Stimulated activated effector memory CD8-positive, alpha-beta T cell treated with anti-CD3 and anti-CD28 coated beads, Interleukin-12 subunit alpha, Interleukin-12 subunit beta, amount 100 ng/mL, for 72 hours (primary cell): ENCODE measurements around the gene SBNO1.
"Not testable (repeated sequence)": the region's sequence is repeated elsewhere in the genome, so short reads cannot be mapped to it uniquely, and the experiment has no call there.

Experiments used
- ATAC-seq: fragments of 150-1000 bp; cut with Tn5 transposase; 2 replicates; pipeline ENCODE4 v1.10.0; 2021
- DNase-seq, 2 donors: peaks; one replicate each; pipeline ENCODE4 v3.0.0; 2021 to 2022; ENCODE audit warnings: low spot score in 2 of 2
- H3K27ac Mint-ChIP-seq: one replicate; pipeline ENCODE4 v1.8.0; 2022; ENCODE audit warnings: mild to moderate bottlenecking, mixed read lengths
- H3K36me3 Mint-ChIP-seq: one replicate; pipeline ENCODE4 v1.8.0; 2022; ENCODE audit warnings: mild to moderate bottlenecking, mixed read lengths
- H3K4me1 Mint-ChIP-seq: one replicate; pipeline ENCODE4 v1.8.0; 2022; ENCODE audit warnings: mixed read lengths
- H3K4me3 Mint-ChIP-seq: one replicate; pipeline ENCODE4 v1.8.0; 2022; ENCODE audit warnings: mild to moderate bottlenecking, mixed read lengths
- H3K9me3 Mint-ChIP-seq: one replicate; pipeline ENCODE4 v1.8.0; 2022; ENCODE audit warnings: mixed read lengths

SBNO1 gene

GRCh38 chr12:123258593-123258992, 106.1 kb downstream of the SBNO1 start:
- Mint-ChIP-seq H3K4me1 (peaks cover 2% of the 10 kb centered on the region), H3K27ac (no peak overlapping the region), H3K36me3 (peaks cover 89% of the 10 kb centered on the region), H3K9me3 (no peaks in the 10 kb centered on the region), H3K4me3 (no peak overlapping the region)
- DNase-seq = no peak
- ATAC-seq = no peak

DNA sequence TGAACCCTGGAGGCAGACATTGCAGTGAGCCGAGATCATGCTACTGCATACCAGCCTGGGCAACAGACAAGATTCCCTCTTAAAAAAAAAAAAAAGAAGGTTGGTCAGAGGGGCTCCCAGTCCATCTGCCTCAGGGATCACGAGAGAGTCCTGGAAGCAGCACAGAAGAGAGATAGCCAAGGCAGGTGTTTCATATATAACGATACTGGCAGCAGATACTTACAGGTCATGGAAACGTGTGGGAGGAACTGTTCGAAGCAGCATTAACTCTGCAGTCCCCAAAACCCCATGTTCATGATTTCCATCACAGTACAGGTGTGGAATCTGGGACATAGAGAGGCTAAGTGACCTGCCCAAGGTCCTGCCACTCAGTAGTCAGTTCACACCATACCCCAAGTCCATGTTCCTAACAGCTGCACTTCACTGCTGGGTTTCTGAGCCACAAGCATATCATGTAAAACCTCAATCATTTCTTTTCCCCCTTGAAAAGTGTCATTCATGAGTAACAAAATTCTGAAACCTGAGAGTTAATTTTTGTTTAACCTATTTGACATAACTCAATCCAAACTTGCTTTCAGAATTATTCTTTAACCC, 109.7 kb downstream of the SBNO1 start:
- Mint-ChIP-seq H3K36me3 (peaks cover 76% of the 10 kb centered on the region), H3K4me1 (peaks cover 24% of the 10 kb centered on the region), H3K4me3 (no peak overlapping the region), H3K27ac (peak overlapping the region; percentile 50), H3K9me3 (no peaks in the 10 kb centered on the region)
- no peak for DNase-seq
- no peak for ATAC-seq

DNA sequence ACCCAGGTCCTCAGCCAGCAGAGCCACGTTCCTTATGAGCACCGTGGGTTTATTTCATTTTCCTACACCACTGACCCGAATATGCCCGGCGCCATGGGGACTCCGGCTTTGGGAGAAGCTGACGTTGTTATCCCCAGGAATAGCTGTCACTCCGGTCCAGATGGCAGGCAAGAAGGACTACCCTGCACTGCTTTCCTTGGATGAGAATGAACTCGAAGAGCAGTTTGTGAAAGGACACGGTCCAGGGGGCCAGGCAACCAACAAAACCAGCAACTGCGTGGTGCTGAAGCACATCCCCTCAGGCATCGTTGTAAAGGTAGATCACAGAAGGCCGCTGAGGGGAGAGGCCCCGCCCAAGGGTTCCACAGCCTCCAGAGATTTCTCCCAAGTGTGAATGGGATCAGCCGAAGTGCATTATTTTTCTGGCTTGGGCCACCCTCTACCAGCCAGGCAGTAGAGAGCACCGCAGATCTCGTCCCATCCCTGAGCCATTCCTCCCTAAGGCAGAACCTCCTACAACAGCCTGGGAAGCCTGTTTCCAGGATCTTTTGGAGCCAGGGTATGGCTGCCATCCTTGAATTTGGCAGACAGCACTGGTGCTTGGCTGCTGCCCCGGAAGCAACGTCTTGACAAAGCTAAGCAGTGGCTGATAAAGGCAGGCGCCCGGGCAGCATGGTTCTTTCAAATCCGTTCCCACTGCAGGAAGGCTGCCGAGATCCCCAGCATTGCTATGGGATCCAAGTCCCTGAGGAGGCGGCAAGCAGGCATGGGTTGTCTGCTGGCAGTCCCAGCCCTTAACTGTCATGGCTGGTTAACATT, 110.8 kb downstream of the SBNO1 start:
- peaks cover 29% of the 10 kb centered on the region for H3K4me1 Mint-ChIP-seq
- H3K9me3 Mint-ChIP-seq = no peaks in the 10 kb centered on the region
- peak overlapping the region; percentile 17 for H3K27ac Mint-ChIP-seq
- no peak for ATAC-seq
- peaks cover 71% of the 10 kb centered on the region for H3K36me3 Mint-ChIP-seq
- H3K4me3 Mint-ChIP-seq = no peak overlapping the region
- DNase-seq = no peak

DNA sequence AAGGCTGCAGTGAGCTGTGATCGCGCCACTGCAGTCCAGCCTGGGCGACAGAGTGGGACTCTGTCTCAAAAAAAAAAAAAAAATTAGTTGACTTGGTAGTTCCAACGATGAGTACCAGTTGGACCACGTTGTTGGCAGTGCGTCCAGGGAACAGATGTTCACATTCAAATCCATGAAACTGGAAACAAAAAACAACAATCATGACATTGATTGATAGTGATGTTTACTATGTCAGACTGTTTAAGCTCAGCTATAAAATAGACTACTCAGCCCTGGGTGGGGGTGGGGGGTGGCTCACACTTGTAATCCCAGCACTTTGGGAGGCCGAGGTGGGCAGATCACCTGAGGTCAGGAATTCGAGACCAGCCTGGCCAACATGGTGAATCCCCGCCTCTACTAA, 112.3 kb downstream of the SBNO1 start:
- DNase-seq, ATAC-seq, H3K9me3 Mint-ChIP-seq, H3K4me3 Mint-ChIP-seq: not testable (repeated sequence)
- Mint-ChIP-seq H3K4me1 (peaks cover 41% of the 10 kb centered on the region), H3K36me3 (peaks cover 60% of the 10 kb centered on the region), H3K27ac (peak overlapping the region; percentile 74)

- no peak for ATAC-seq
- peaks cover 47% of the 10 kb centered on the region for H3K4me1 Mint-ChIP-seq
- DNase-seq = no peak
- peak overlapping the region; percentile 74 for H3K27ac Mint-ChIP-seq
- no peak overlapping the region for H3K4me3 Mint-ChIP-seq
- H3K9me3 Mint-ChIP-seq = no peaks in the 10 kb centered on the region
- H3K36me3 Mint-ChIP-seq = peaks cover 57% of the 10 kb centered on the region
Measured at GRCh38 chr12:123251403-123252076, 113.1 kb downstream of the SBNO1 start.

DNA sequence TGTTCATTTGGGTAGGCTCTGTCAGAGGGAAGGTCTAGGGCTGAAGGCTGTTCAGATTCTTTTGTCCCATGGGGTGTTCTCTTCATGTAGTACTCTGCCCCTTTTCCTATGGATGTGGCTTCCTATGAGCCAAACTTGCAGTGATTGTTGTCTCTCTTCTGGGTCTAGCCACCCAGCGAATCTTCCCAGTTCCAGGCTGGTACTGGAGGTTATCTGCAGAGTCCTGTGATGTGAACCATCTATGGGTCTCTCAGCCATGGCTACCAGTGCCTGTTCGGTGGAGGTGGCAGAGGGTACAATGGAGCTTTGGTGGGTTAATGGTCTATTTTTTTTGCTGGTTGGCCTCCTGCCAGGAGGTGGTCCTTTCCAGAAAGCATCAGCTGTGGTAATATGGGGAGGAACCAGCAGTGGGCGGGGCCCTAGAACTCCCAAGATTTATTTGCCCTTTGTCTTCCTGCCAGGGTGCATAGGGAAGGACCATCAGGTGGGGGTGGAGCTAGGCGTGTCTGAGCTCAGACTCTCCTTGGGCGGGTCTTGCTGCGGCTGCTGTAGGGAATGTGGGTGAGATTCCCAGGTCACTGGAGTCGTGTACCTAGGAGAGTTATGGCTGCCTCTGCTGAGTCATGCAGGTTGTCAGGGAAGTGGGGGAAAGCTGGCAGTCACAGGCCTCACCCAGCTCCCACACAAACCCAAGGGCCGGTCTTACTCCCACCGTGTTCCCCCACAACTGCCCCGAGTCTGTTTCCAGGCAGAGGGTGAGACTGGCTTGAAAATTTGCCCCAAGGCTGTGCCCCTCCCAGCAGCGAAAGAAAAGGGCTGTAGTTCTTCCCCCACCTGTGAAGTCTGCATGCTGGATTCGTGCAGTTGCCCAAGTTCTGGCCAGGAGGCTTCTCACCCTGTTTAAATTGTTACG, 113.9 kb downstream of the SBNO1 start:
- DNase-seq (no peak), ATAC-seq (no peak)
- Mint-ChIP-seq H3K36me3 (peaks cover 57% of the 10 kb centered on the region), H3K4me1 (peaks cover 55% of the 10 kb centered on the region), H3K4me3 (no peak overlapping the region), H3K9me3 (no peaks in the 10 kb centered on the region), H3K27ac (peak overlapping the region; percentile 74)

GRCh38 chr12:123248996-123249741, 115.5 kb downstream of the SBNO1 start:
- H3K27ac Mint-ChIP-seq, DNase-seq, ATAC-seq, H3K9me3 Mint-ChIP-seq, H3K4me3 Mint-ChIP-seq: not testable (repeated sequence)
- peaks cover 49% of the 10 kb centered on the region for H3K36me3 Mint-ChIP-seq
- peaks cover 63% of the 10 kb centered on the region for H3K4me1 Mint-ChIP-seq

- not testable (repeated sequence) for DNase-seq, H3K4me3 Mint-ChIP-seq, H3K9me3 Mint-ChIP-seq, ATAC-seq
- Mint-ChIP-seq H3K36me3 (peaks cover 43% of the 10 kb centered on the region), H3K4me1 (peaks cover 58% of the 10 kb centered on the region), H3K27ac (peak overlapping the region; percentile 74)
Measured at GRCh38 chr12:123248129-123248528, 116.5 kb downstream of the SBNO1 start.

- Mint-ChIP-seq H3K4me1 (peaks cover 58% of the 10 kb centered on the region), H3K9me3 (no peaks in the 10 kb centered on the region), H3K27ac (peak overlapping the region; percentile 74), H3K4me3 (no peak overlapping the region), H3K36me3 (peaks cover 59% of the 10 kb centered on the region)
- ATAC-seq (no peak), DNase-seq (no peak)
Measured at GRCh38 chr12:123245678-123246077, 119.0 kb downstream of the SBNO1 start.

GRCh38 chr12:123243671-123244262, 120.9 kb downstream of the SBNO1 start:
- ATAC-seq = no peak
- Mint-ChIP-seq H3K36me3 (peaks cover 66% of the 10 kb centered on the region), H3K4me1 (peaks cover 52% of the 10 kb centered on the region), H3K27ac (no peak overlapping the region), H3K4me3 (no peak overlapping the region), H3K9me3 (no peaks in the 10 kb centered on the region)
- DNase-seq = no peak

- Mint-ChIP-seq H3K4me1 (peaks cover 48% of the 10 kb centered on the region), H3K4me3 (no peak overlapping the region)
- no peak for ATAC-seq
Measured at GRCh38 chr12:123242116-123242904, 122.3 kb downstream of the SBNO1 start.

More at GRCh38 chr12:123242116-123242904, 122.3 kb downstream of the SBNO1 start:
- peak overlapping the region; percentile 76 for H3K27ac Mint-ChIP-seq
- no peak for DNase-seq
- H3K36me3 Mint-ChIP-seq = peaks cover 68% of the 10 kb centered on the region
- no peaks in the 10 kb centered on the region for H3K9me3 Mint-ChIP-seq
